HEK293 (cell line): ENCODE results near the gene CALHM1.

ENCODE experiments used
- BCL11A ChIP-seq: fragments of 450-650 bp; formaldehyde crosslinking; IDR thresholded peaks from 2 replicates; pipeline ENCODE4 v1.5.1; 2016; ENCODE audit warnings: low read depth, missing biosample characterization, missing genetic modification characterization
- BCL11B ChIP-seq: fragments of 450-650 bp; formaldehyde crosslinking; IDR thresholded peaks from 2 replicates; pipeline ENCODE4 v1.5.1; 2016; ENCODE audit warnings: low read depth, missing biosample characterization, missing genetic modification characterization
- FEZF1 ChIP-seq: fragments of 450-650 bp; formaldehyde crosslinking; IDR thresholded peaks from 2 replicates; pipeline ENCODE4 v1.5.1; 2016; ENCODE audit warnings: missing biosample characterization, missing genetic modification characterization
- GFI1B ChIP-seq: fragments of 450-650 bp; formaldehyde crosslinking; IDR thresholded peaks from 2 replicates; pipeline ENCODE4 v1.5.1; 2016; ENCODE audit warnings: missing biosample characterization, missing genetic modification characterization
- KLF8 ChIP-seq: fragments of 450-650 bp; formaldehyde crosslinking; IDR thresholded peaks from 2 replicates; pipeline ENCODE4 v1.5.1; 2016; ENCODE audit warnings: missing biosample characterization, missing genetic modification characterization
- PRDM1 ChIP-seq: fragments of 450-650 bp; formaldehyde crosslinking; IDR thresholded peaks from 2 replicates; pipeline ENCODE4; 2016; ENCODE audit warnings: missing biosample characterization, missing genetic modification characterization
- SP7 ChIP-seq: fragments of 450-650 bp; formaldehyde crosslinking; IDR thresholded peaks from 2 replicates; pipeline ENCODE4 v1.5.1; 2016; ENCODE audit warnings: missing biosample characterization, missing genetic modification characterization
- TSHZ1 ChIP-seq: fragments of 450-650 bp; formaldehyde crosslinking; IDR thresholded peaks from 2 replicates; pipeline ENCODE4 v1.5.1; 2016; ENCODE audit warnings: missing biosample characterization, missing genetic modification characterization, borderline replicate concordance
- ZBTB21 ChIP-seq: fragments of 450-650 bp; formaldehyde crosslinking; IDR thresholded peaks from 2 replicates; pipeline ENCODE4 v1.5.1; 2017; ENCODE audit warnings: missing biosample characterization, missing genetic modification characterization
- ZEB2 ChIP-seq: fragments of 450-650 bp; formaldehyde crosslinking; IDR thresholded peaks from 2 replicates; pipeline ENCODE4 v1.5.1; 2016; ENCODE audit warnings: missing biosample characterization, missing genetic modification characterization
- ZNF140 ChIP-seq: fragments of 450-650 bp; formaldehyde crosslinking; IDR thresholded peaks from 2 replicates; pipeline ENCODE4 v1.5.1; 2016; ENCODE audit warnings: missing biosample characterization, missing genetic modification characterization
- ZNF18 ChIP-seq: fragments of 450-650 bp; formaldehyde crosslinking; IDR thresholded peaks from 2 replicates; pipeline ENCODE4 v1.5.1; 2016; ENCODE audit warnings: missing biosample characterization, missing genetic modification characterization
- ZNF2 ChIP-seq: fragments of 450-650 bp; formaldehyde crosslinking; IDR thresholded peaks from 2 replicates; pipeline ENCODE4 v1.5.1; 2016; ENCODE audit warnings: missing biosample characterization, missing genetic modification characterization
- ZNF202 ChIP-seq: fragments of 450-650 bp; formaldehyde crosslinking; IDR thresholded peaks from 2 replicates; pipeline ENCODE4 v1.5.1; 2016; ENCODE audit warnings: missing biosample characterization, missing genetic modification characterization, borderline replicate concordance
- ZNF311 ChIP-seq: fragments of 450-650 bp; formaldehyde crosslinking; IDR thresholded peaks from 2 replicates; pipeline ENCODE4 v1.5.1; 2017; ENCODE audit warnings: missing biosample characterization, missing genetic modification characterization, borderline replicate concordance
- ZNF426 ChIP-seq: fragments of 450-650 bp; formaldehyde crosslinking; IDR thresholded peaks from 2 replicates; pipeline ENCODE4 v1.5.1; 2017; ENCODE audit warnings: missing biosample characterization, missing genetic modification characterization, mild to moderate bottlenecking, inconsistent platforms, moderate library complexity
- ZNF580 ChIP-seq: fragments of 450-650 bp; formaldehyde crosslinking; IDR thresholded peaks from 2 replicates; pipeline ENCODE4 v1.5.1; 2016; ENCODE audit warnings: missing biosample characterization, missing genetic modification characterization
- ZNF596 ChIP-seq: fragments of 450-650 bp; IDR thresholded peaks from 2 replicates; pipeline ENCODE4 v1.5.0; 2018; ENCODE audit warnings: missing biosample characterization, mild to moderate bottlenecking, missing genetic modification characterization, moderate library complexity
- ZNF600 ChIP-seq: fragments of 450-650 bp; formaldehyde crosslinking; IDR thresholded peaks from 2 replicates; pipeline ENCODE4 v1.5.1; 2016; ENCODE audit warnings: missing biosample characterization, missing genetic modification characterization
- ZNF623 ChIP-seq: fragments of 450-650 bp; formaldehyde crosslinking; IDR thresholded peaks from 2 replicates; pipeline ENCODE4 v1.5.1; 2016; ENCODE audit warnings: missing biosample characterization, missing genetic modification characterization
- ZNF629 ChIP-seq: fragments of 450-650 bp; formaldehyde crosslinking; IDR thresholded peaks from 2 replicates; pipeline ENCODE4 v1.5.1; 2017; ENCODE audit warnings: missing biosample characterization, missing genetic modification characterization
- ZNF677 ChIP-seq: fragments of 450-650 bp; IDR thresholded peaks from 2 replicates; pipeline ENCODE4 v1.5.0; 2018; ENCODE audit warnings: missing biosample characterization, mild to moderate bottlenecking, missing genetic modification characterization, moderate library complexity
- ZNF747 ChIP-seq: fragments of 450-650 bp; formaldehyde crosslinking; IDR thresholded peaks from 2 replicates; pipeline ENCODE4 v1.5.1; 2016; ENCODE audit warnings: missing biosample characterization, missing genetic modification characterization
- ZNF776 ChIP-seq: fragments of 450-650 bp; formaldehyde crosslinking; IDR thresholded peaks from 2 replicates; pipeline ENCODE4 v1.5.0; 2017; ENCODE audit warnings: missing biosample characterization, missing genetic modification characterization, borderline replicate concordance
- ZNF843 ChIP-seq: fragments of 450-650 bp; formaldehyde crosslinking; IDR thresholded peaks from 2 replicates; pipeline ENCODE4 v1.5.1; 2016; ENCODE audit warnings: missing biosample characterization, missing genetic modification characterization
- ZSCAN30 ChIP-seq: fragments of 450-650 bp; IDR thresholded peaks from 2 replicates; pipeline ENCODE4 v1.5.1; 2018; ENCODE audit warnings: missing biosample characterization, mild to moderate bottlenecking, missing genetic modification characterization, moderate library complexity
- TF ChIP-seq, protein P1 (sequence below): fragments of 450-650 bp; formaldehyde crosslinking; IDR thresholded peaks from 2 replicates; pipeline ENCODE4 v1.5.1; 2016; ENCODE audit warnings: missing biosample characterization, missing genetic modification characterization
- TF ChIP-seq, protein P2 (sequence below): fragments of 450-650 bp; formaldehyde crosslinking; IDR thresholded peaks from 2 replicates; pipeline ENCODE4 v1.5.1; 2016; ENCODE audit warnings: missing biosample characterization, missing genetic modification characterization
- TF ChIP-seq, protein P3 (sequence below): fragments of 450-650 bp; formaldehyde crosslinking; IDR thresholded peaks from 2 replicates; pipeline ENCODE4; 2016; ENCODE audit warnings: missing biosample characterization, missing genetic modification characterization

Gene CALHM1

DNA sequence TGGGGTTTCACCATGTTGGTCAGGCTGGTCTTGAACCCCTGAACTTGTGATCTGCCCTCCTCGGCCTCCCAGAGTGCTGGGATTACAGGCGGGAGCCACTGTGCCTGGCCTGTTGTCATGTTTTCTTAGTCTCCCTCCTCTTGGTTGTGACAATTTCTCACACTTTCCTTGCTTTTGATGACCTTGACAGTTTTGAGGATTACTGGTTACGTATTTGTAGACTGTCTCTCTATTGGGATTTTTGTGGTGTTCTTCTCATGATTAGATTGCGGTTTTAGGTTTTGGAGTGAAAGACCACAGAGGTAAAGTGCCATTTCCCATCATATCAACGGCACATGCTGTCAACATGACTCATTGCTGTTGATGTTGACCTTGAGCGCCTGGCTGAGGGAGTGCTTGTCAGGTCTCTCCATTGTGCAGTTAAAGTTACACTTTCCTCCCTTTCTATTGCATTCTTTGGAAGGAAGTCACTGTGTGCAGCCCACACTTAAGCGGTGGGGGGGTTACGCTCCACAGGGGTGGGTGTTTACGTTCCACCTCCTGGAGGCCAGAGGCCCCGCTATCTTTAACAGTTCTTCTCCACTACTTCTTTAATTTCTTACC, 45.6 kb upstream of the CALHM1 start (continued):
- peak; percentile 72; the same call in 1 of the 2 replicates for TF ChIP-seq ZBTB21
- TF ChIP-seq ZEB2 (tag by site-specific recombination): peak; percentile 76
- peak; percentile 95 for TF ChIP-seq ZNF600 (tag by site-specific recombination)
- TF ChIP-seq ZNF2: peak; percentile 46; the same call in 1 of the 2 replicates
- peak; percentile 19; the same call in 1 of the 2 replicates for TF ChIP-seq ZNF18 (tag by site-specific recombination)
- no peak for TF ChIP-seq ZNF311
- no peak for TF ChIP-seq ZNF623 (tag by site-specific recombination)
- TF ChIP-seq ZNF776 (tag by site-specific recombination): no peak
- 0 out of 2 replicates have a peak, but pooled peaks have one; percentile 12 for TF ChIP-seq ZSCAN30
- no peak for TF ChIP-seq BCL11B
- 0 out of 2 replicates have a peak, but pooled peaks have one; percentile 29 for TF ChIP-seq KLF8
- TF ChIP-seq ZNF596 (tag by site-specific recombination): 0 out of 2 replicates have a peak, but pooled peaks have one; percentile 34
- no peak for TF ChIP-seq ZNF580 (tag by site-specific recombination)
- no peak for TF ChIP-seq GFI1B (tag by site-specific recombination)
- TF ChIP-seq ZNF747: no peak
- peak; percentile 63 for TF ChIP-seq FEZF1 (tag by site-specific recombination)
- TF ChIP-seq, protein P1, sequence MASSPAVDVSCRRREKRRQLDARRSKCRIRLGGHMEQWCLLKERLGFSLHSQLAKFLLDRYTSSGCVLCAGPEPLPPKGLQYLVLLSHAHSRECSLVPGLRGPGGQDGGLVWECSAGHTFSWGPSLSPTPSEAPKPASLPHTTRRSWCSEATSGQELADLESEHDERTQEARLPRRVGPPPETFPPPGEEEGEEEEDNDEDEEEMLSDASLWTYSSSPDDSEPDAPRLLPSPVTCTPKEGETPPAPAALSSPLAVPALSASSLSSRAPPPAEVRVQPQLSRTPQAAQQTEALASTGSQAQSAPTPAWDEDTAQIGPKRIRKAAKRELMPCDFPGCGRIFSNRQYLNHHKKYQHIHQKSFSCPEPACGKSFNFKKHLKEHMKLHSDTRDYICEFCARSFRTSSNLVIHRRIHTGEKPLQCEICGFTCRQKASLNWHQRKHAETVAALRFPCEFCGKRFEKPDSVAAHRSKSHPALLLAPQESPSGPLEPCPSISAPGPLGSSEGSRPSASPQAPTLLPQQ (tag by site-specific recombination): peak; percentile 58; the same call in 1 of the 2 replicates
- TF ChIP-seq BCL11A (tag by site-specific recombination): peak; percentile 76
- peak; percentile 96 for TF ChIP-seq ZNF677
- TF ChIP-seq, protein P2, sequence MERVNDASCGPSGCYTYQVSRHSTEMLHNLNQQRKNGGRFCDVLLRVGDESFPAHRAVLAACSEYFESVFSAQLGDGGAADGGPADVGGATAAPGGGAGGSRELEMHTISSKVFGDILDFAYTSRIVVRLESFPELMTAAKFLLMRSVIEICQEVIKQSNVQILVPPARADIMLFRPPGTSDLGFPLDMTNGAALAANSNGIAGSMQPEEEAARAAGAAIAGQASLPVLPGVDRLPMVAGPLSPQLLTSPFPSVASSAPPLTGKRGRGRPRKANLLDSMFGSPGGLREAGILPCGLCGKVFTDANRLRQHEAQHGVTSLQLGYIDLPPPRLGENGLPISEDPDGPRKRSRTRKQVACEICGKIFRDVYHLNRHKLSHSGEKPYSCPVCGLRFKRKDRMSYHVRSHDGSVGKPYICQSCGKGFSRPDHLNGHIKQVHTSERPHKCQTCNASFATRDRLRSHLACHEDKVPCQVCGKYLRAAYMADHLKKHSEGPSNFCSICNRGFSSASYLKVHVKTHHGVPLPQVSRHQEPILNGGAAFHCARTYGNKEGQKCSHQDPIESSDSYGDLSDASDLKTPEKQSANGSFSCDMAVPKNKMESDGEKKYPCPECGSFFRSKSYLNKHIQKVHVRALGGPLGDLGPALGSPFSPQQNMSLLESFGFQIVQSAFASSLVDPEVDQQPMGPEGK: peak; percentile 78
- peak; percentile 98 for TF ChIP-seq PRDM1 (tag by site-specific recombination)
- TF ChIP-seq ZNF202 (tag by site-specific recombination): no peak
- 0 out of 2 replicates have a peak, but pooled peaks have one; percentile 44 for TF ChIP-seq ZNF843 (tag by site-specific recombination)
- TF ChIP-seq ZNF426: no peak
- TF ChIP-seq SP7 (tag by site-specific recombination): peak; percentile 99
- TF ChIP-seq, protein P3, sequence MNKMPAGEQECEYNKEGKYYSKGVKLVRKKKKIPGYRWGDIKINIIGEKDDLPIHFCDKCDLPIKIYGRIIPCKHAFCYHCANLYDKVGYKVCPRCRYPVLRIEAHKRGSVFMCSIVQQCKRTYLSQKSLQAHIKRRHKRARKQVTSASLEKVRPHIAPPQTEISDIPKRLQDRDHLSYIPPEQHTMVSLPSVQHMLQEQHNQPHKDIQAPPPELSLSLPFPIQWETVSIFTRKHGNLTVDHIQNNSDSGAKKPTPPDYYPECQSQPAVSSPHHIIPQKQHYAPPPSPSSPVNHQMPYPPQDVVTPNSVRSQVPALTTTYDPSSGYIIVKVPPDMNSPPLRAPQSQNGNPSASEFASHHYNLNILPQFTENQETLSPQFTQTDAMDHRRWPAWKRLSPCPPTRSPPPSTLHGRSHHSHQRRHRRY: no peak
- TF ChIP-seq TSHZ1 (tag by site-specific recombination): peak; percentile 88; the same call in 1 of the 2 replicates
- no peak for TF ChIP-seq ZNF140 (tag by site-specific recombination)
- TF ChIP-seq ZNF629: peak; percentile 84
